ENCODE results near the gene OR9Q1.
A peak's percentile ranks its signal among the peaks of the same experiment; 100 is the strongest.

OR9Q1 gene

DNA sequence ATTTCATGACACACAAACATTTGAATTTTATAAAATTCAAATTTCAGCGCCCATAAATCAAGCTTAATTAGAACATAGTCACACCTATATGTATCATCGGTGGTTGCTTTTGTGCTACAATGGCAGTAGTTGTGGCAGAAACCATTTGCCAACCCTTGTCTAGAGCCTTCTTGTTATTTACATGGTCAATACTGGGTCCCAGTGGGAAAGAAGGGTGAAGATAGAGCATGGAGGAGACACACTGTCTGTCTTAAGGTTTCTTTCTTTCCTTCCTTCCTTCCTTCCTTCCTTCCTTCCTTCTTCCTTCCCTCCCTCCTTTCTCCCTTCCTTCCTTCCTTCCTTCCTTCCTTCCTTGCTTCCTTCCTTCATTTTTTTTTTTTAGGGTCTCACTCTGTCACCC lies 10.8 kb downstream of the OR9Q1 start:
- no peak for DNase-seq

DNA sequence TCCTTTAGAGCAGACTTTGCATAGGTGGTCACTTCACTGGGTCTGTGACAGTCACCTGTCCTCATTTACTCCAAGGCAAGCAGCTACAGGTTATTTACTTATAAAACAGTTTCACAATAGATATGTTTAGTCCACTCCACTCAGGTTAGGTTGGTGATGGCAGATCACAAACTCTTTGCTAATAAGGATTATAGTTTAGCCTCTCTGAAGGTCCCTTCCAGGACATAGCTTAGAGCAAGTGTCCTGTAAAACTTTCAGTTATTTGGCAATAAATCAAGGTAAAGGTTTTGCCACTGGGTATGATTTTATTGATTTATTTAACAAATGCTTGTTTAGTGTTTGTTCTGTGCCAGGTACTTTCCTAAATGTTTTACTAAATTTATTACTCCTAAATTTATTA lies 15.9 kb downstream of the OR9Q1 start:
- no peak for DNase-seq

DNA sequence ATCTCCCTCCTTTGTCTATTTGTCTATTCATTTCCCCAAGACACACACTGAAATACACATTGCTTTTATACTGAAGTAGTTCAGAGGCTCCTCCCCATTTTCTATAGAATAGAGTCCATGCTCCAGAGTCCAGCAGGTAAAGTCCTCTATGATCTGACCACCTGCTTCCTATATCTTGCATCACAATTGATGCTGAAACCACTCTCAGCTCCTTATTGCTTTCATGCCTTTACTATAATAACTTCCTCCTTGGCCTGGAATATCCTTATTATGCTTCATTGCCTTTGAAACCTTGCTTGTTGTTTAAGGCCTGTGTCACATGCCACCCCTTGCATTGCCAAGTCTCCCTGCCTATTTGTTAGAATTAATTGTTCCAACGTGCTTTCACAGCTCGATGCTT lies 19.7 kb downstream of the OR9Q1 start:
- DNase-seq: no peak

DNA sequence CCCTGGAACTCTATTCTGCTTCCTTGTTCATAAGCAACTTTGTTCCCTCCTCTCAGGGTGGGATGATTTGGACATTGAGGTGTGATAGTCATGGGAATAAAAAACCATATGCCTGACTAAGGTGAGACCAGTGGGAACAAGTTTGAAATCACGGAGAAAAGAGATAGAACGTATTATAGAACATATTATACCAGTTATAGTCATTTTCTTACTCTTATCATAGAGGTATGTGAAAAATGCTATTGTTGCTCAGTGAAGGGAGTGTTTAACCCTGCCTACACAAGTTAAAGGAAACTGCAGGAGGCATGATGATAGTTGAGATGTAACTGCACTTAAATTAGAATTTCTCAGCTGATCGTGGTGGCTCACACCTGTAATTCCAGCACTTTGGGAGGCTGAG lies 22.6 kb downstream of the OR9Q1 start:
- no peak for DNase-seq

DNA sequence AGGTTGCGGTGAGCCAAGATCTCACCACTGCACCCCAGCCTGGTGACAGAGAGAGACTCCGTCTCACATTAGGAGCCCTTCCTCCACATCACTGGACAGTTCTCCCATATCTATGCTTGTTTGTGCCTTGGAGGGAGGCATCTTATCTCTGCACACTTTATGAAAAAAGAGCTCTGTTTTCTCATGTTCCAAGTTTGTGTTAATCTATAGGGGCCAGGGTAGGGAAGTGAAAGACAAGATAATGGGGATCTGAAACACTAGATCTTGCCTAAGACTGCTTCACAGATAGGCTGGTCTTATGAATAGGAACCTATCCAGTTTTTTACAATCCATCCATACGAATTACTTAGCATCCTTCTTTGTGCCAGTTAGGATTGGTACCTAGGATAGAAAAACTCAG lies 24.1 kb downstream of the OR9Q1 start:
- no peak for DNase-seq

DNA sequence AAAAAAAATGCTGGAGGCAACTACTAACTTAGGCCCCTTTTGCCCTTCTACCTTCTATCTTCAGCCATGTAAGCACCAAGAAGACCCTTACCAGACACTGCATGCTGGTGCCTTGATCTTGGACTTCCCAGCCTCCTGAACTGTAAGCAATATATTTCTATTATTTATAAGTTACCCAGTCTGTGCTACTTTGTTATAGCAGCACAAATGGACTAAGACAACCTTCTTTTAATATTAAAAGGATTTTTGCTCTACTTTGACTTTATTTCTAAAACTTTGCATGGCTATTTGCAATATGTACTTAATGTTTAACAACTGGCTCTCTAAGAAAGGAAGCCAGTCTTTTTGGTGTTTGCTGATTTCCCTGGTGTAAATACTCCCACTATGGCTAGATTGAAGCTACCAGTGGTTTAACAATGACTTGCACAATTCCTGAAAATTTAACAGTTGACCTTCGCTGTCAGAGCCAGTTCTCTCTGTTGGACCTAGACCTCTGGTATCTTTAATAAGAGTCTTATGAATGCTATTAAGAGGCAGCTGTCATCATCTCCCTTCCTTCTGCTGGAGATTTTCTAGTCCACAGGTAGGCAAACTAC lies 32.2 kb downstream of the OR9Q1 start:
- no peak for DNase-seq

DNA sequence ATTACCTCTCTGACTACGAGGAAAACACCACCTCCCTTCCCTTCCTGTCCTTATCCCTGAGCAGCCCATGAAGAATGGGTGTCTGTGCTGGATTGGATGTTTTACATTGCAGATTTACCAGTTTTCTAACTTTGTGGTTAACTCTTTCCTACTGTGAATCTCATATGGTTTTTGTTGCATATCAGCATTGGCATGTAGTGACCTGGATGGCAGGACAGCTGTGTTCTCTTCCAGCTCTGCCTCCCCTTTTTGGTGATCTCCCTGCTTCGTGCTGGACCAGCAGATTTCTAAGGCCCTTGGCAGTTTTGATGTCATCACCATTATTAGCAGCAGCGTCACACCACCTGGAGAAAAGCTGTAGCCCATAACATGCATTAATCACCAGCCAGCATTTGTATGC lies 33.8 kb downstream of the OR9Q1 start:
- no peak for DNase-seq

DNA sequence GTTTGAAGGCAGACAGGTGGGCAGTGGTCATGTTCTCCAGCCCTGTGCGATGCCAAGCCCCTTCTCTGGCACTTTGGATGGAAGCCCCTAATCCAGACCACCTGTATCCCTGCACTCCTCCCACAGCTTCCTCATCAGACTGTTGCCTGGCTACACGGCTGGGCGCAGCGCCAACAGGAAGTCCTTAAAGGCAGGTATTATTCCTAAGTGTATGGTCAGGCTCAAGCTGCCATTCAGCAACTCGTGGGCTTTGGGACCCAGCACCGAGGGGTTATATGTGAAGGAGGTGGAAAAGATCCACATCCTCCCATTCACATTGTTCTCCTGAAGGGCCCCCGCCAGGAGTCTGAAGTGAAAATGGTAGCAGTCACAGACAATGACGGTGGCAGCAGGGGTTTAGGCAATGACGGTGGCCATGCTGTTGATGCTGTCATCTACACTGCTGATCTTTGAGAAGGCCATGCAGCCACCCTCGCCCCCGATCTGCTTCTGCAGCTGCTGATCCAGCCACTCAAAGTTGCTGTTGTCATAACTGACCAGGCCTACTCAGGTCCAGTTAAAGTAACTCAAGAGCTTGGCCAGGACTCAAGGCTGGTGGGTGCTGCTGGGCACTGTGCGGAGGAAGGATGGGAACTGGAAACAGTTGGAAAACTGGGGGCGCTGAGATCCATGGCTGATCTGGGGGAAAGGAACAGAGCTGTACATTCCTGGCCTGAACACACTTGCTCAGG lies 34.8 kb downstream of the OR9Q1 start:
- DNase-seq: no peak

DNA sequence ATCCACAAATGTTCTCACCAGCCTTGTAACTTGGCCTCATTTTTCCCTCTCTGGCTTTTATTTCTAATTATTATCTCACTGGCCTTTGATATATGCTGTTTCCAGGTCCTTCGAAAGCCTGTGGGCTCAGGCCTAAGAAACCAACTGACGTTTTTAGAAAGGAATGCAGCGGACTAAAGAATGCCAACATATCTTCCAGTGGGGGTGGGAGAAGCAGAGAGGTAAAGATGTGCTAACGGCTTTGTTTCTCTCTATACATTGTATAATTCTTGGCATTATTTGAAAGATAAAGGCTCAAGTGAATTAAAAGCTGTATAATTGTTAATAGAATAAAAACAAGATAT lies 35.3 kb downstream of the OR9Q1 start:
- DNase-seq: peak; percentile 92

DNA sequence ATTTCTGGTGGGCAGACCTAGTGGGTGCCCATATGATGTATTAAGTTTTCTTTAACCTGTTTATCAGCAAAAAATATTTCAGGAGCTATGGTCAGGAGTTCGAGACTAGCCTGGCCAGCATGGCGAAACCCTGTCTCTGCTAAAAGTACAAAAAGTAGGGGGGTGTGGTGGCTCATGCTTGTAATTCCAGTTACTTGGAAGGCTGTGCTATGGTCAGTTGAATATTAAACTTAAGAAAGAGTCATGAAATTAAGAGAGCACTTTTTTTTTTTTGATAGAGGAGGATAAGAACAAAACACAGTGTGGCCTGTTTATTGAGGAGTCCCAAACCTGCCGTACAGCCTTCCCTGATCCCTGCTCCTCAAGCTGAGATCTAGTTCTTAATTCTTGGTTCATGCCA lies 36.9 kb downstream of the OR9Q1 start:
- peak; percentile 71 for DNase-seq

DNA sequence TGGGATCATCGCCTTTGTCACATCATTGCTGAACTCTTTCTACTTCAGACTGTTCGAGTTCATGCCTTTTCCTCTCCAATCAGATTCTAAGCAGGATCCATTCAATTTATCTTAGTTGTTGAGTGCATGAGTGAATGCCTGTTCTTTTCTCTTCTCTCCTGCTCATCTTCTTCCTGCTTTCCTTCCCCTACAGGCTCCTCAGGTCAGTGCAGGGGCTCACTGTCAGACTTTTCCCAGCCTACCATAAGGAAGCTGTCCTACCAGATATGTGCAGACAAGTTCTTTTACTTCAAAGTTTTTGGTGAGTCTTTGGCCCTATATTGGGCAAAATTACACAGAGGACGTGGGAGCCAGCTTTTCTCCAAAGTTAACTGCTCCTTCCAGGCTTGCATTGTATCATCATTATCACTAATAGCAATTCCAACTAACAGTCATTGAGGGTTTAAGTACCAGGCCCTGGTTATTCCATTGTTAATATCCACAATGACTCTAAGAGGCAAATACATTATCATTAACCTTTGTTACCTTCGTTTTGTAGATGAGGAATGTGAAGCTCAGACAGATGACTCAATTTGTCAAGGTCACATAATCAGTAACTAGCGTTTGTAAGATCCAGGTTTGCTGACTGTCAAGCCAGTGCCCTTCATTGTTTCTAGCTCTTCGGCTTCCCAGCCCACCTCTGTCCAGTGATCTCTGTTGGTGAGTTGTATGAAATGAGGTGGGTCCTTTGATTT lies 37.4 kb downstream of the OR9Q1 start:
- DNase-seq: peak; percentile 68

DNA sequence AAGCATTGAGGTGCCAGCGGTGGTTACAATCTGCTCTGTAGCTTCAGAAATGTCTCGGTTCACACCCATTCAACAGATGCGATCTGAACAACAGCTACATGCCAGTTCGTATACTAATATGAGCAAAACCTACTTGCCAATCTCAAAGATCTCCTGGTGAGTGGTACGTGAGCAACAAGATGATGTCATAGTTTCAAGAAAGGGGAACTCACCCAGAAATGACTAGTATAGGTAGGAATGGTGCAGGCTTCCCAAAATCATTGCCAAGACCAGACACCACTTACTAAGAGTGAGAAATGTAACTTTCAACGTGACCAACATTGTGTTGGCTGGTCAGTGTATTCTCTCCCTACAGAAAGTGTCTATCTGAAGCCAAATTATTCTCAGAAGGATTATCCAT lies 38.1 kb downstream of the OR9Q1 start:
- DNase-seq: peak; percentile 62

DNA sequence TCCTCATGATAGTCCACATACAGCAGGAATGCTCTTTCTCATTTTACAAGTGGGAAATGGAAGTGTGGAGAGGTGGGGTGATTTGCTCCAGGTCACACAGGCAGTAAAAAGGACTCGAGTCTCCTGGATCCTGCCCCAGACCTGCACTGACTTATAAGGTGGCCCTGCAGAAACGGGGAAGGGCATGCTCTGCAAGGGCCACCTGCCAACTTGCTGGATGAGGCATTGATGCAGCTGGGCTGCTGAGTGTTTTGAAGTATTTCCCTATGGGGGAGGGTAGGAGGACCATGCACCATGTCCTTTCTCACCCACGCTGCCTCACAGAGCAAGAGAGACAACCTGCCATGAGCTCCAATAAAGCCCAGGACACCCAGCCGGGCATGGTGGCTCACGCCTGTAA lies 44.0 kb downstream of the OR9Q1 start:
- DNase-seq: no peak

DNA sequence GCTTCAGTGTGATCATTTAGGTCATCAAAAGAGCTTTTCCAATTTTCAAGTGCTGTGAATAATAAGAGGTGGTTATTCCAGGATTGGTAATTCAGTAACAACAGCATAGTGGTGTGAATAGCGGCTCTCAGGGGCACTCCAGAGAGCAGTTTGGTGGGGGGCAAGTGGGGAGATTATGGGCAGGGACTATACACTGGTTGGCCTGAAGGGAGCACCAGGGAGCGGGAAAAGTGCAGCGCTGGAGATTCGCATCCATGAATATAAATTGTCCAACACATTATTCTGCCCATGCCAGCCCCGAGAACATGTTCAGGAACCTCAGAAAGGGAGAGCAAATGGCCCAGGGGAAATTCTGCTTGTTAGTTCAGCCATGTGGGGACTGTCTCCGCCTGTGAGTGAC lies 45.0 kb downstream of the OR9Q1 start:
- DNase-seq: no peak

DNA sequence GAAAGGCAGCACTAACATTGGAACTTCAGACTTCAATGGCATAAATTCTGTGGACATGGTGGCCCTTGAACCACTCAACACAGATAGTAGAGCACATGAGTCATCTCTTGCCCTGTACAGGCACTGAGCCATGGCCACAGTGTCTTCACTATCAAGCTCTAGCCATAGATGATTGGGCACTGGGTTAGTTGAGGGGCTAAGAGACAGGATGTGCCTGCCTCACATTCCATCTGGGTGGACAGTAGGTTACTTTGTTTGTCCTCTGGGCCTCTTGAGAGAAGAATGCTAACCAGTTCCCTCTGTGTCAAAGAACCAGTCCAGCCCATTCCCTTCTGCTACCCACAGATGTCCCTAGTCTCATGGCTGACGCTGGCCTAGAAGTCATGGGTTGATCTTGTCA lies 46.9 kb downstream of the OR9Q1 start:
- DNase-seq: no peak

DNA sequence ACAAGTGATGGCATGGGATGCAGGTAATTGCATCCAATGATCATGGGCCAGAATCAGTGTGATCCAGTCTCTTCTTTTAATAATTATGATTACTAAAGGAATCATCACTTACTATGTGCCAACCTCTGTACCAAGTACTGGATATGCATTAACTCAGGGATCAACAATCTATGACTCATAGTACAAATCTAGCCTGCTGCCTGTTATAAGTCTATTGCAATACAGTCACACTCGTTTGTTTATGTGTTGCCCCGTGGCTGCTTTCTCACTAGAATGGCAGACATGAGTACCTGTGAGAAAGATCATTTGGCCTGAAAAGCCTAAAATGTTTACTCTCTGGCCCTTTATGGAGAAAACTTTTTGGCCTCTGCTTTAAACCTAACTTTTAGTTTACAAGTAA lies 52.1 kb downstream of the OR9Q1 start:
- DNase-seq: peak; percentile 77

DNA sequence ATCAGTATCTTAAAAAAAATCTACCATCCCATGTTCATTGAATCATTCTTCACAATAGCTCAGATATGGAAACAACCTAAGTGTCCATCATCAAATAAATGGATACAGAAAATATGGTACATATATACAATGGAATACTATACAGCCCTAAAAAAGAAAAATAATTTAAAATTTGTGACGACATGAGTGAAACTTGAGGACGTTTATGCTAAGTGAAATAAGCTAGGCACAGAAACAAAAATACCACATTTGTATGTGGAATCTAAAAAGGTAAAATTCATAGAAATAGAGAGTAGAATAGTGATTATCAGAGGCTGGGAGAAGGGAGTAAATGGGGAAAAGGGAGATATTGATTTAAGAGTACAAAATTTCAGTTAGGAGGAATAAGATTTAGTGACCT lies 62.8 kb downstream of the OR9Q1 start:
- no peak for DNase-seq

DNA sequence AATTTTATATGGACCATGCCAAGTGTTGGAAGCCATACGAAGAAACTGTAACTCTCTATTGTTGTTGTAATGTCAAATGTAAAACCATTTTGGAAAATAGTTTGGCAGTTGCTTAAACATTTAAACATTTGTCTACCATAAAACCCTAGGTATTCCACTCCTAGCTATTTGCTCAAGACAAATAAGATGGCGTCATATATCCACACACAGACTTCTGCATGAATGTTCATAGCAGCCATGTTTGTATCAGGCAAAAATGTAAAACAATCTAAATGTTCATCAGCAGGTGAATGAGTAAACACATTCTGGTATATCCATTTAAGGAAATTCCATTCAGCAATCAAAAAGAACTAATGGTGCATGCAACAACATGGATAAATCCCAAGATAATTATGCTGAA lies 73.8 kb downstream of the OR9Q1 start:
- no peak for DNase-seq

DNA sequence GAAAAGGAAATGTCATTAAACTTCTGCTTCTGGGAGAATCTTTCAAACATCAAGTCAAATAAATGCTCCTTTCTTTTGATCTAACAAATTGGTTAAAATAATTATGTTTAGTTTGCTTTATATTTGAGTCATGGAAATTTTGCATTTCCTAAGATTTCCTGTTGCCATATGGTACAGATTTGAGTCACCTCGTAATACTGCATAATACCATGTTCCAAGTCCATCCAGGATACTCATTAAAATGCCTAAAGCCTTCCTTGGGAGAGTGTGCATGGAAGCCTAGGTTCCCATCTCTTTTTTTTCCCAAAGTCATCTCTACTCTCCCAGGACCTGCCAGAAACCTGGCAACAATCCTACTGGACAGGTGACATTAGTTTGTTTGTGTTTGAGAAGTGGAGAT lies 97.4 kb downstream of the OR9Q1 start:
- no peak for DNase-seq

DNA sequence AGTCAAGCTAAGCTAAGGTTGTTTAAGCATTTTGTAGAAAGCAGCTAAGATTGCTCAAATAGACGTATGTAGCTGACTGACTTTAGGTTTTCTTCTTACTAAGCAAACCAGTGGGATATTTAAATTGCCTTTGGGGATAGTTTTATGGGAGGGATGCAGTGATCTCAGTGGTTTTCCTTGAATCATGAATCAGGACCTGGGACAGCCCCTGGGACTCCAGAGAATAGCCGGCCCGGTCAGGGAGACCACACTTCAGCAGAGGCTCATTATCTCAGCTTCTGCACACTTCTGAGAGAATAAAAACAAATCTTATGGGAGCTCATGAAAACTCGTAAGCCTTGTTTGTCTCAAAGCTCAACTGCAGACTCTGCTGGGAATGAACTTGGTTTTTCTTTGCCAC lies 101.8 kb downstream of the OR9Q1 start, which contains the start of gene OR9I1:
OR9I1 (minus strand) TSS at position 62 of the 400 bp plus-strand sequence. CDS start 6,086 bp downstream, outside the sequence.
- DNase-seq: no peak

DNA sequence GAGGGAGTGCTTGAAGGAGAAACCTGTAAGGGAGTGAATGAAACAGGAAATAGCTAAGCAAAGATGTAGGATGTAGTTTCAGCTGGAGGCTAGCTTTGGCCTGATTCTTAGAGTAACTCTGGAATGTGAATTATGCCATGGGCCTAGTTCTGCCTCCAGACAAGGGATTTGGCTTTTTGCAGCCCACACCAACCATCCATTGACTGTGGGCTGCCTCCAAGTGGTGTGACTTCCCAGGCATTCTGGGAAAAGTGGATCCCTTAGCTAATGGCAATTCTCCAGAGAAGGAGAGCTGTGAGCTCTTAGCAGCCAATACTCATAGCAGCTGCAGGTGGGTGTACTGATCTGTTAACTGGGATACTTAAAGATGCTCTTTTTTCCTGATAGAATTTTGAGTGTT lies 103.7 kb downstream of the OR9Q1 start:
- no peak for DNase-seq

DNA sequence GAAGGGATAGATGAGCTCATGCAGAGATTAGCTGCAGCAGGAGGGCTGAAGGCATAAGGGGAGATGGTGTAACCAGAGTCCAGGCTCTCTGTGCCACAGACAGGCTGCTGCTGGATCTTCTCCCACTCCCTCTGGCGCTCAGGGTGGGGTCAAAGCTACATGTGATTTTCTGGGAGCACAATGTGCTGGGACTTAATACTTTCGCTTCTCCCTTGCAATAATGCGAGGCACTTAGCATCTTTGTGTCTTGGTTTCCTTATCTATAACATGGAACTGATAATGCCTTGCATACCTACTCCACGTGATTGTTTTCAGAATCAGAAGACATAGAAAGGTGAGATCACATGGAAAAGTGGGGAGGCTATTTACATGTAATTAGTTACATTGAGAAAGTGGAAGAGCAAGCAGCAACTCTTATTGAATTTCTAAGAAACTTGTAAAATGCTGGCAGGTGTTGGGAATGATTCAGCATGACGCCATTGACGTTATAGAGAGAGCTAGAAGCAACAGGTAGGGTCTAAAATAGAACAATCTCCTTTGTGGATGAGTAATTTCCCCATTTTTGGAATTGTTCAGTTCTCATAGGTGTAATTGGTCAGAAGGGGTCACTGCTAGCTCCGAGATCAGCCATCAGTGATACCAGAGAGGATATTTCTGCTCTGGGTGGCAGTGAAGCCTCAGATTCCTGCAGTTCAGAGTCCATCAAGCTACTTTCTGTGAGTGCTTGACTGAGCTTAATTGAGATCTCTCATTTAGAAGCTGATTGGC lies 109.8 kb downstream of the OR9Q1 start:
- DNase-seq: no peak

DNA sequence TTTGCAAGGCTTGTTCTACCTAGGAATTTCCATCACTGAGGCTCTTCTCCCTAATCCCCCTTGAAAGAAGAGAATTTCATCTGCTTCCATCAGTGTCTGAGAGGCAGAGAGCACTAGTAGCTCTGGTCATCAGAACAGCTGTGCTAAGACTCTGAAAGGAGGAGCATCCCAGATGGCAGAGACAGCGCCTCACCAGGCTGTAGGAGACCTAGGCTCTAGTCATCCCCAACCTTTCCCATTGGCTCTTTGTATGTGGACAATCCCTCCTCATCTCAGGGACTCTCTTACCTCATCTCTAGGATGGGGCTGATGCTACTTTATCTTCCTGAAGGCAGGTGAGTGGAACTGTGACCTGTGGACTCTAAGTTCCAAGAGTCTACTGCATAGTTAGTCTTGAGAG lies 110.5 kb downstream of the OR9Q1 start:
- no peak for DNase-seq

DNA sequence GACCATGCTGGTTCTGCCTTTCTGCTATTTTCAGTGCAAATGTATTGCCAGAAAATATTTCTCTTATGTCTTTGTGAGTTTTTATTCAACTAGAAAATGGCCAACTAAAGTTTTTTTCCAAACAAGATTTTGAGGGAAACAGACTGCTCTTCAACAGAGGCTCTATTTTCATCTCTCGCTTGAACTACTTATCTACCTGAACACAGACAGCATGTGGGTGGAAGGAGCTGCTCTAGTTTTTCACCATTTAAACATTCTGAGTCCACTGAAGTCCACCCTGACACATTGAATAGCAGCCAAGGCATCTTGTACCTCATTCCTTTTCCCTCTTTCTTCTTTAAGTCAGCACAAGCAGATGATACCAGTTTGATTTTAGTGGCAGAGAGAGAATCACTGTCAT lies 111.5 kb downstream of the OR9Q1 start:
- no peak for DNase-seq
